OCI-LY1 (cell line): ENCODE measurements around the gene C17orf67.

Experiments used
- CTCF ChIP-seq: fragments of 200-600 bp; sonication (generic), shearing (Covaris generic); IDR thresholded peaks from 2 replicates; pipeline ENCODE4 v1.5.1; 2017; ENCODE audit warnings: mild to moderate bottlenecking, antibody characterized with exemption, low read length, moderate library complexity, mixed read lengths
- EZH2 ChIP-seq: fragments of 200-600 bp; sonication (generic), shearing (Covaris generic); IDR thresholded peaks from 2 replicates; pipeline ENCODE4 v1.8.0; 2017; ENCODE audit warnings: borderline replicate concordance, mixed run types, mild to moderate bottlenecking, antibody characterized with exemption, low read length, moderate library complexity, mixed read lengths

GRCh38 chr17:56819030-56819429, 14.7 kb downstream of the C17orf67 start:
- TF ChIP-seq EZH2 (no peak), CTCF (no peak)
